HG03354 (cell line): ENCODE measurements around the gene HAP1.
"Not testable (repeated sequence)": the region's sequence is repeated elsewhere in the genome, so short reads cannot be mapped to it uniquely, and the experiment has no call there.

Experiments used
- ATAC-seq: cut with Tn5 transposase; IDR thresholded peaks from one replicate; pipeline ENCODE4 v1.9.1; 2021; ENCODE audit warnings: mild to moderate bottlenecking; ENCODE audit not compliant: unreplicated experiment, poor library complexity, severe bottlenecking

The HAP1 gene

DNA sequence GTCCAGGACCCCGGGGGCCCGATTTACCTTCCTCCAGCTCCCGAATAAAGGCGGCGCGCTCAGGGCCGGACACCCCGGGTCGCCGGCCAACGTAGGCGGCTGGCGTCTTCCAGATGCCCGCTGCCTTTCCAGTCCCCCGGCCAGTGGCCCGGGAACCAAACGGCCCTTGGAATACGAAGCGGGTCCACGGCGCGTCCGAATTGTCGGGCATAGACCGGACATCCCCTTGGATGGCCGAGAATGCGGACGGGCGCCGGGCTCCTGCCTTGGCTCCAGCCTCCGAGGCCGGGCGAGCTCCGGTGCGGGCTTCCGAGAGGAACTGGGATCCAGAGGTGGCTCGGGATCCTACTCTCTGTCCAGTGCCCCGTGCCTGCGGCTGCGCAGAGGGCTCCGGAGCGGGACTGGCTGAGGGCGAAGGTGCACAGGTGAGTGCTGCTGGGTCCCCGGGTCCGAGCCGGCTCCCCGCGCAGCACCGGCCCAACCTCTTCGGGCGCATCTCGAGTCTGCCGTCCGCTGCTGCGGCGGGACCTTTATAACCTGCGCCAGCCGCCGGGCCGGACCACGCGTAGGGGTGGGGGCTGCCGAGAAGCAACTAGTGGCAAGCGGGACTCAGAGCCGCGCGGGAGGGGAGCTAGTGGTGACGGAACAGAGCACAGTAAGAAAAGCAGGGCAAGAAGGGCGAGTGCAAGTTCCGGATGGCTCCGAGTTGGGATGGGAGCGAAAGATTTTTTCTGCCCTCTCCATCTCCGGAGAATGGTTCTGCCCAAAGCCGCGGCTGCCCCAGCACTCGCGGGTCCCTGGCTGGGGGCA lies at the start of gene HAP1:
TSS of gene HAP1 (minus strand) at position 505 of the 810 bp plus-strand sequence. CDS start at position 496, 9 bp downstream.
- ATAC-seq: no peak

GRCh38 chr17:41782142-41782541 lies 47.7 kb upstream of the HAP1 start:
- no peak for ATAC-seq

- no peak for ATAC-seq
These were observed 47.1 kb upstream of the HAP1 start for GRCh38 chr17:41781404-41782110.

DNA sequence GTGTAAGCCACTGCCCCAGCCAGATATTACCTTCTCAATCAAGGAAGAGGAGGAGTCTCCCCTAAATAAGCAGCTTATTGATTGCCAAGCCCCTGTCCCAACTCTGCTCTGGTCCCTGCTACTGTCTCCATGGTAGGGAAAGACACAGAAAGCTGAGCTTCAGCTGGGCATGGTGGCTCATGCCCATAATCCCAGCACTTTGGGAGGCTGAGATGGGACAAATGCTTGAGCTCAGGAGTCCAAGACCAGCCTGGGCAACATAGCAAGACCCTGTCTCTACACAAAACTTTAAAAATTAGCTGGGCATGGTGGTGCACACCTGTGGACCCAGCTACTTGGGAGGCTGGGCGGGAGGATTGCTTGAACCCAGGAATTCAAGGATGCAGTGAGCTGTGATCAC lies 45.5 kb upstream of the HAP1 start:
- ATAC-seq: no peak

DNA sequence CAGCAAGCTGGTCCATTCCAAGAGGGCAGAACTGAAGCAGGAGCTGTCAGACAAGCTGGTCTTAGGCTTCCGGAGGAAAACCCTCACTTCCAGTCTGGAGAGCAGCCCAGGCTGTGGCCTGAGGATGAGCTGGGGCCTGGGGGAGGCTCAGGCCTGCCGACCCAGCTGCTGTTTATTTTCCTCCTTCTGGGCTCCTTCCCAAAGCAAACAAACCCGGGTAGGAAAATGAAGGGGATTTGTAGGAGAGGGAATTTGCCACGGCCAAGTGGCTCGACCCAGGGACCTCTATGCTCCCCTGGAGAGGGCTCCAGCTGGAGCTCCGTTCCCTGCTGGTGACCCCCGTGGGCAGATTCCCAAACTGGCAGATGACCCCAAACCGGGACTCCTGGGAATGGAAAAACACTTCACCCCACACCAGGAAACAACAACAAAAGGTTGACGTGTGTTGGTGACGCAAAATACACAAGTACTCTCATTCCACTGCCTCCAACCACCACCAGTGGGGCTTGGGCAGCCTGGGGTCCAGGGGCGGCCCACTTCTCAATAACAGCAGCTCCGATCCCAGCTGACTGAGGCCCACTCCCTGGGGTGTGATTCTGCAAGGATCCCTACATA lies 43.2 kb upstream of the HAP1 start:
- no peak for ATAC-seq

GRCh38 chr17:41777157-41777573 lies 42.7 kb upstream of the HAP1 start:
- ATAC-seq: no peak

- ATAC-seq: not testable (repeated sequence)
These were observed 41.9 kb upstream of the HAP1 start for GRCh38 chr17:41776262-41776900.

DNA sequence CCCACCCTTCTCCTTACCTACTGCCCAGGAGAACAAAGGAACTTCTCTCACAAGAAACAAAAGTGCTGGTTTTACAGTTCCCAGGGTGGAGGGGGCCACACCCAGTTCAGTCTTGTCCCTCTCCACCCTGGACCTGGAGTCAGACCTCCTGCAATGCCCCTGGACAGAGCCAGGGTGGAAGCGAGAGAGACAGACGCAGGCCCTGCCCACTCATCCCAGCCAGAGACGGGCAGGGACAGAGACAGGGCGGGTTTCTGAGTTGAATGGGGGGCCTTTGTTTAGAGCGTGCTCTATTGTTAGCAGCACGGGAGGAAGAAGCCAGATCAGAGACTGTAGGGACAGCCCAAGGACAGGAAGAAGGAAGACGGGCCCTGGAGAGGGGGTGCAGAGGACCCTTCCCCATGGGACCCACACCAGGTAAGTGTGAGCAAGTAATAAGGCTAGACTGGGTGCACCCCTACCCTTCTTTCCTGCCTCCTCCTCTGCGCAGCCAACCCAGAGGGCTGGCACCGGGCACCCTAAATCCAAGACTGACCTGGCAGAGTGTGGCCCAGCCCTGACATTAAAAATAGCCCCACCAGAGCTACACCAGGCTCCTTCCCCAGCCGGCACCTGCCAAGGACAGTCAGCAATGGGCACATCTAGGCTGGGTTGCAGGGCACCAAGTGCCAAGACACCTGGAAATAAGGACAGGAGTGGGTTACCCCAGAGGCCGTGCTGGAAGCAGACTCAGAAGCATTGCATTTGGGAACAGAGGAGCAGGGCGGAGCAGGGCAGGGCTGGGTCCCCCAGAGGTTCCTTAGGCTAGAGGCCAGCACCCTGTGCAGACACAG lies 41.2 kb upstream of the HAP1 start:
- ATAC-seq: no peak

DNA sequence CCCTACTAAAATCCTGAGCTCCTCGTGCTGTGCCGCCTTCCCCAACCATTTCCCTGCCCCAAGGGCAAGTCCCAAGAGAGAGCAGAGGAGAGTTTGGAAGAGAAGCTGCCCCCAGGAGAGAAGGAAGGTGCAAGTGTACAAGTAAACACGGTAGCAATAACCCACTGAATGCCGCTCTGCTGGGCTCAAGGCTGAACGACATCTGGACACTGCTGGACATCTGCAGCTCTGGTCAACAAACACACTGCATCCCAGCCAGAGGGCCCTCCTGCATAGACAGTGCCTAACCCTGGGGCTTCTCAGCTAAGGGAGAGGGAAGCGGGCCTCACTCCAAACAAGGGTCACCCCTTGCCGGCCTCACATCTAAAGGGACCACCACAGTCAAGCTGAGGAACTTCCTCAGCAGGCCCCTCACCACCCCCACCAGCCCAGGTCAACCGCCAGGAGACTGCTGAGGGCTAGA lies 39.3 kb upstream of the HAP1 start:
- no peak for ATAC-seq

- ATAC-seq: no peak
These were observed 38.7 kb upstream of the HAP1 start for GRCh38 chr17:41773190-41773588.

GRCh38 chr17:41772586-41773189 lies 38.2 kb upstream of the HAP1 start:
- no peak for ATAC-seq

- ATAC-seq: no peak
These were observed 37.8 kb upstream of the HAP1 start for GRCh38 chr17:41772218-41772585.

- ATAC-seq: no peak
These were observed 37.2 kb upstream of the HAP1 start for GRCh38 chr17:41771389-41772206.

DNA sequence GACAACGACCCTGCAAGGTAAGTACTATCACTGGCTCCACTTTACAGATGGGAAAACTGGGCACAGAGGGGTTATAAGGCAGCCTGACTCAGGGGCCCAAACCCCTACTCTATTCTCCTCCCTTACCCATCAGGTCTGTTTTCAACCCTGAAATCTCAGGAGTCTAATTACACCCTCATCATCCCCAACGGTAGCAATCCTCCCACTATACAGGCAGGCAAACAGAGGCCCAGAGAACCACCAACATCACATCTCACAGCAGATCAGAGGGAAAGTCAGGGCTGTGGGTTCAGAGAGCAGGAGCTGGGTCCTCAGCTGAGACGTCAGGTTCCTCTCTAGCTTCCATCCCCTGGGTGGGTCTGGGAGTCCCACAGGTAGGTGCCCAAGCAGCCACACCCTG lies 35.5 kb upstream of the HAP1 start:
- no peak for ATAC-seq

DNA sequence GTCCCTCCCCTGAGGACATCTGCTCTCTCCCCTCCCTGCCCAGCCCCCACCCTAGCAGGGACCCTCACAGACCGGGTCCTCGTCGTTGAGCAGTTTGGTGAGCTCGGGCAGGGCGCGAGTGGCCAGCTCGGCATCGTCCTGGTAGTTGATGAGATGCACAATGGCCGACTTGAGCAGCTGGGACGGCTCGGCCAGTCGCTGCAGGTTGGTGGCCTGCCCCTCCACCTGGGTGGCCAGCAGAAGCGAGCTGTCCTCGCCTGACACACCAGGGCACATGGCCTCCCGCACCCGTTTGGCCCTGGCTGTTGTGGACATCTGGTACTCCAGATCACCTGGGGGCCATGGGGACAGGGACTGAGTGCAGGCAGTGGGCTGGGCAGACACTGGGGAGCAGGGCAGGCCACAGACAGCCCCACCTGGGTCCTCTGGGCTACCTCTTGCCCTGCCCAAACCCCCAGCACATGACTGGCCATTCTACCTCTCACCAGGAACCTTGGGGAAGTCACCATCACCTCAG lies 35.0 kb upstream of the HAP1 start:
- ATAC-seq: no peak

DNA sequence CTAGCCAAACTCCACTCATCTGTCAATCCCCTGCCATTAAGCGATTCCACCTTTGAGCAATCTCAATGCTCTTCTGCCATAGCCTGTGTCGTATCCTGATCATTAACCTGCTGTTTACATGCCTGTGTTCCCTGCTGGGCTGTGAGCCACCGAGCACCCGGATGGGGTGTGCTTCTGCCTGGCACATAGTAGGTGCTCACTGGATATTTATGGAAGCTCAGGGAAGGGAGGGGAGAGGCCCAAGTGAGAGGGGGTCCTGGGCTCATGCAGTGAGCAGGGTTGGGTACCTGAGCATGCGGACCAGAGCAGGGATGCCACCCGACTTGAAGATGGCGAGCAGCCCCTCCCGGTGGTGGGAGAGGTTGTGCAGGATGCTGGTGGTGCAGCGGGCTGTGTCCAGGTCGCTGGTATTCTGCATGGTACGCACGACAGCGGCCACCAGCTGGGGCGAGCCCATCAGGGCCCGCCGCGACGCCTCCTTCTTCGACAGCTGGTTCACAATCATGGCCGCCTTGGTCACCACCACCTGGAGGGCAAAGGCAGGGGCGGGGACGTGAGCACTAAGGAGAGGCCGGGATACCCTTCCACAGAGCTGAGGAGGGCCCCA lies 34.3 kb upstream of the HAP1 start:
- ATAC-seq: no peak

GRCh38 chr17:41767324-41768042 lies 33.0 kb upstream of the HAP1 start:
- no peak for ATAC-seq
